NCI-H1417 (cell line): ENCODE data around the gene TMEM88.

Experiments used
- DNase-seq, 3 experiments: peaks; one replicate each; lab custom pipeline; 2025; lab: John Stamatoyannopoulos, UW

TMEM88 gene

DNA sequence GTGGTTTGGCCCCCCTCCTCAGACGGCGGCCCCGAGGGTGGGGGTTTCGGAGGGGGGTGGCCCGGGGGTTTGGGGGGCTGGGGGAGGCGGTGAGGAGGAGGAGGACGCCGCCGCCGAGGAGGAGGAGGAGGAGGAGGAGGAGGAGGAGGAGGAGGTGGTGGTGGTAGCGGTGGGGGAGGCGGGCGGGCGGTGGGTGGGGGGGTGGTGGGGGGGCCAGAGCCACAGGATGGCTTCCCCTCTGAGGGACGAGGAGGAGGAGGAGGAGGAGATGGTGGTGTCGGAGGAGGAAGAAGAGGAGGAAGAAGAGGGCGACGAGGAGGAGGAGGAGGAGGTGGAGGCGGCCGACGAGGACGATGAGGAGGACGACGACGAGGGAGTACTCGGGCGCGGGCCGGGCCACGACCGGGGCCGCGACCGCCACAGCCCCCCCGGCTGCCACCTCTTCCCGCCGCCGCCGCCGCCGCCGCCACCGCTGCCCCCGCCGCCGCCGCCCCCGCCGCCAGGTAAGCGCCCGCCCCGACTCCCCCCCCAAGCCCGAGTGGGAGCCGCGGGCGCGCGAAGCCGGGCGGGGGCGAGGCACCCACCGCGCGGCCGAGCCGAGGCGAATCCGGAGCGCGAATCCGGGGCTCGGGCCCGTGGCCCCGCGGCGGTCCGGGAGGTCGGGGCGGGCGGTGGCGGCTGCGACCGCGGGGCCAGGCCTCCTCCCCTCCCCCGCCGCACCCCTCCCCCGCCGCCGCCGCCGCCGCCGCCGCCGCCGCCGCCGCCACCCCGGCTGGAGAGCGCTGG, 29.9 kb downstream of the TMEM88 start:
- DNase-seq, result peak in 2 of 3 experiments; percentile 18 to 37

DNA sequence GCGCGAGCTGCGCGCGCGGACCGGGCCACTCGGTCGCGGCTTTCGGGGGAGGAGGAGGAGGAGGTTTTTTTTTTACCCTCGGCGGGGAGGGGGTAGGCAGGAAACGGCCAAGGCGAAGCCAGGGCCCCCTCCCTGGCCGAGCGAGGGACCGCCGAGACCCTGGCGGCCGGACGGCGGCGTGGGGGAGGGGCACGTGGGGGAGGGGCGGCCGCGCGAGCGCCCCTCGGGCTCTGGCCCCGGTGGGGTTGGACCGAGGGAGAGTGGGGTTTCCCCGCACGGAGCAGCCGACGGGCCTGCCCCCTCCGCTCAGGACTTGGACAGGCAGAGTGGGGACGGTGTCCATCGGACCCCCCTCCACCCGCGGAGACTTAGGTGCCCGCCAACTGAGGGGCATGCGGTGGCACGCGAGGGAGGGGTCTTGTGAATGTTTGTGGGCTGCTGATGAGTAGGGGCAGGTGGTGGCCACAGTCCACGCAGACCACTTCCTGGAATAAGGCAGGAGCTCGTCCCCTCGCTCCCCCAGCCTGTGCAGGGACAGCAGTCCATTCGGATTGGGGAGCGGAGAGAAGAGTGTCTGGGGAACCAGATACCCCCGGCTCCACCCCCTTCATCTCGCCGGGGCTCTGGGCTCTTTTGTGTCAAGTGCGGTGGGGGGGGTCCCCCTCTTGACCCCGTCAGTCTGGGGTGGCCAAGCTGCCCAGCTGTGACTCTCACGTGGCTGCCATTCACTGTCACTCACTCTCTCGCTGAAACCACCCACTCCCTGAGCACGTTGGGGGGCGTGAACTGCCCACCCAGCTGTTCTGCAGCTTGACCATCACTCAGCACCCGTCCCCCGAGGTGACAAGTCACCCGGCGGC, 30.7 kb downstream of the TMEM88 start:
- peak; percentile 13 to 80 (median 58) for DNase-seq

GRCh38 chr17:7886227-7887037, 31.6 kb downstream of the TMEM88 start:
- peak; percentile 34 to 71 (median 53) for DNase-seq

GRCh38 chr17:7887038-7887481, 32.2 kb downstream of the TMEM88 start:
- peak in 1 of 3 experiments; percentile 71 for DNase-seq

- DNase-seq, result peak; percentile 89 to 96 (median 89)
These were observed 32.8 kb downstream of the TMEM88 start for GRCh38 chr17:7887482-7888183.

GRCh38 chr17:7888184-7888920, 33.5 kb downstream of the TMEM88 start, which contains the start of gene CHD3:
Gene CHD3 (plus strand): TSS chr17:7888789. CDS start chr17:7889001, 212 bp downstream.
- peak; percentile 3 to 74 (median 68) for DNase-seq

DNA sequence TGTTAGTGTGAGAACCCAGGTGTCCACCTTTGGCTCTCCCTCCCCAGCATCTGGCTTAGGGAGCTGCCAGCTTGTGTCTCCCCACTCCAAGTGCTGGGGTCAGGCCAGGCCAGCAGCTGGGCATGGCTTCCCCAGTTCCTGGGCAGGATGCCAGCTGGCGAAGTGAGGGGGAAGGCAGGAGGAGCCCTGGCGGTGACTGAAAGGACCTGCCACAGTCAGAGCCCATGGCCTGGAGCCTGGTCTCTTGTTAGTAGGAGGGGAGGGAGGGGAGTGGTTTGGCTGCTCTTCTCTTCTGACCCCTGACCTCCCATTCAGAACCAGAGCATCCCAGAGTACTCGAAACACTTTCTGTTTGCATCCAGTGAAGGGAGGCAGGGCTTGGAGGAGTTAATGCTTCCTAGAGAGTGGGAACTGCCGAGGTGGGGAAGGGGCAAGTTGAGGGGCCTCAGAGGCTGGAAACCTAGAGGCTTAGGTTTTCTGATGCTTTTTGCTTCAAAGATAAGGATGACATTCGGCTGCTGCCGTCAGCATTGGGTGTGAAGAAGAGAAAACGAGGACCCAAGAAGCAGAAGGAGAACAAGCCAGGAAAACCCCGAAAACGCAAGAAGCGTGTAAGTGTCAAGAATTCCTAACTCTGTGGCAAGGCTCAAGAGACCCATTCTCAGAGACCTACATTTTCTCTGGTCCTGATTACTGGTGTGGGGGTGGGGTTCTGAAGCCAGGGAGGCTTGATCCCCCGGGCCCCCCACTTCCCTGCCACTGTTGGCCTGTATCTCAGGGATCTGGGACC, 34.5 kb downstream of the TMEM88 start:
- peak; percentile 79 to 95 (median 87) for DNase-seq

DNA sequence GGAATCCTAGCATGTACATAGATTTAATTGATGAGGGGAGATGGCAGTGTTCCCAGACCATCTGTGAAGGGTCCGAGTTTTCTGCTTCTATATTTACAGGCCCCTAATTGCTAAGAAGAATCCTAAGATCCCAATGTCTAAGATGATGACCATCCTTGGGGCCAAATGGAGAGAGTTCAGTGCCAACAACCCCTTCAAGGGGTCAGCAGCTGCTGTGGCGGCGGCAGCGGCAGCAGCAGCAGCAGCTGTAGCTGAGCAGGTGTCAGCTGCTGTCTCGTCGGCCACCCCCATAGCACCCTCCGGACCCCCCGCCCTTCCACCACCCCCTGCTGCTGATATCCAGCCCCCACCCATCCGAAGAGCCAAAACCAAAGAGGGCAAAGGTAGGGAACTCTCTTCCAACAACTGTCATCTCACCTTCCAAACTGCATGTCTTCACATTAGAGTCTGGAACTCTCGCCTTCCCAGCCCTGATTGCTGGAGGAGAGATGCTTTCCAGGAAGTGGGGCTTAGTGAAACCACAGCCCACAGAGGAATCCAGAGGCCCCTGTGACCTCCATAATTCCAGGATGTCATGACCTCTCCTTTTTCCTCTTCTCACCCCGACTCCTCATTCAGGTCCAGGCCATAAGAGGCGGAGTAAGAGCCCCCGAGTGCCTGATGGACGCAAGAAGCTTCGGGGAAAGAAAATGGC, 38.5 kb downstream of the TMEM88 start:
- no peak for DNase-seq

- no peak for DNase-seq
These were observed 39.4 kb downstream of the TMEM88 start for GRCh38 chr17:7894226-7894625.

DNA sequence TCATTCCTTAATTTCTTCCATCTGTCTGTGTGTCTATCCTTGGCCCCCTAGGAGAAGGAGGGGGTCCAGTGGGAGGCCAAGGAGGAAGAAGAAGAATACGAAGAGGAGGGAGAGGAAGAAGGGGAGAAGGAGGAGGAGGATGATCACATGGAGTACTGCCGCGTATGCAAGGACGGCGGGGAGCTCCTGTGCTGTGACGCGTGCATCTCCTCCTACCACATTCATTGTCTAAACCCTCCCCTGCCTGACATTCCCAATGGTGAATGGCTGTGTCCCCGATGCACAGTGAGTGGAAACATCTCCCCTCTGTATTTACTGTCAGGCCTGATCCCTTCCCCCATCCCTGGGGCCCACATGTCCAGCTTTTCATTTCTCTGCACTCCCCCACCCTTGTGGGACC, 40.0 kb downstream of the TMEM88 start:
- DNase-seq, result no peak

GRCh38 chr17:7897090-7897489, 42.2 kb downstream of the TMEM88 start:
- DNase-seq, result no peak

DNA sequence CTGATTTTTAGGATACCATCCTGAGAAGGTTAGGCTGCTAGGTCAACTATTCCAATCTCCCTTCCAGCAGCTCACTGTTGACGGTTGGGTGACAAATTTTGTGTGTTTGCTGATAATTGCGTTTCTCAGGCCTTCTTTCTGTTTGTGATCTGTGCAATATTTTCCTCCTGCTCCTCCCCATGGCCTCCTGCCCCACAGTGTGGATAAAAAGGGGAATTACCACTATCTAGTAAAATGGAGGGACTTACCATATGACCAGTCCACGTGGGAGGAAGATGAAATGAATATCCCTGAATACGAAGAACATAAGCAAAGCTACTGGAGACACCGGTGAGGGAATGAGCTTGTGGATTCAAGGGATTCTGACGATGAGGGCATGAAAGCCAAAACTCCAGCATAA, 42.9 kb downstream of the TMEM88 start:
- DNase-seq, result peak in 1 of 3 experiments; percentile 37

- DNase-seq, result peak in 2 of 3 experiments; percentile 2 to 77
These were observed 48.6 kb downstream of the TMEM88 start for GRCh38 chr17:7903154-7904103.
